Breast epithelium (tissue), 3 donors: Measurements from ENCODE around the gene UFC1.

Experiments
- CTCF ChIP-seq, 3 donors: fragments of 450-650 bp; IDR thresholded peaks; one replicate each; pipeline ENCODE4 v1.5.1; 2016 to 2017; ENCODE audit warnings: antibody characterized with exemption in 3 of 3, mild to moderate bottlenecking in 3 of 3, moderate library complexity in 3 of 3
- POLR2A ChIP-seq: fragments of 450-650 bp; IDR thresholded peaks from one replicate; pipeline ENCODE4 v1.6.1; 2016; ENCODE audit warnings: antibody characterized with exemption, mild to moderate bottlenecking, moderate library complexity
- POLR2AphosphoS5 ChIP-seq, 3 donors: sonication (generic); formaldehyde crosslinking; IDR thresholded peaks; one replicate each; pipeline ENCODE4 v1.6.1; 2017; ENCODE audit warnings: antibody characterized with exemption in 3 of 3

- TF ChIP-seq CTCF (IDR thresholded peaks at IDR 0.05) (no peak), POLR2A (no peak), POLR2AphosphoS5 (IDR thresholded peaks at IDR 0.05) (no peak)
Observed at GRCh38 chr1:161121834-161122233, 31.9 kb upstream of the UFC1 start.
